Measurements from ENCODE around the gene ERN1.

GRCh38 chr17:64060331-64060730 lies 69.6 kb downstream of the ERN1 start:
- TF ChIP-seq CTCF (IDR thresholded peaks at IDR 0.05 in 8 of 11, conservative IDR thresholded peaks at IDR 0.05 in 3 of 11) = no peak
- TF ChIP-seq POLR2A (IDR thresholded peaks at IDR 0.05) = no peak
- no peak for TF ChIP-seq POLR2AphosphoS5 (IDR thresholded peaks at IDR 0.05)
